Measurements from ENCODE around the gene MKLN1.

MKLN1 gene

GRCh38 chr7:131355917-131356777 is 28.5 kb downstream of the MKLN1 start:
- no peak for DNase-seq

GRCh38 chr7:131357282-131357880 is 29.7 kb downstream of the MKLN1 start:
- DNase-seq = no peak

GRCh38 chr7:131358636-131359035 is 31.0 kb downstream of the MKLN1 start:
- no peak for DNase-seq

GRCh38 chr7:131359136-131359776 is 31.6 kb downstream of the MKLN1 start:
- no peak for DNase-seq

- no peak for DNase-seq
Observed at GRCh38 chr7:131363719-131364118, 36.0 kb downstream of the MKLN1 start.

GRCh38 chr7:131364767-131365344 is 37.2 kb downstream of the MKLN1 start:
- no peak for DNase-seq

- DNase-seq = no peak
Observed at GRCh38 chr7:131365838-131366237, 38.2 kb downstream of the MKLN1 start.

GRCh38 chr7:131369354-131369753 is 41.7 kb downstream of the MKLN1 start:
- DNase-seq = no peak

GRCh38 chr7:131370523-131370968 is 42.9 kb downstream of the MKLN1 start:
- no peak for DNase-seq

- DNase-seq = peak; percentile 17
Observed at GRCh38 chr7:131371411-131371810, 43.7 kb downstream of the MKLN1 start.

- no peak for DNase-seq
Observed at GRCh38 chr7:131372554-131372953, 44.9 kb downstream of the MKLN1 start.

- no peak for DNase-seq
Observed at GRCh38 chr7:131374821-131375220, 47.1 kb downstream of the MKLN1 start.

GRCh38 chr7:131381069-131381838 is 53.6 kb downstream of the MKLN1 start:
- DNase-seq = no peak

- DNase-seq = no peak
Observed at GRCh38 chr7:131383417-131384285, 56.0 kb downstream of the MKLN1 start.

GRCh38 chr7:131384286-131384635 is 56.6 kb downstream of the MKLN1 start:
- DNase-seq = no peak

GRCh38 chr7:131385039-131385605 is 57.4 kb downstream of the MKLN1 start:
- no peak for DNase-seq

GRCh38 chr7:131388126-131388525 is 60.5 kb downstream of the MKLN1 start:
- DNase-seq = no peak

GRCh38 chr7:131390275-131390674 is 62.6 kb downstream of the MKLN1 start:
- DNase-seq = no peak

GRCh38 chr7:131391145-131391544 is 63.5 kb downstream of the MKLN1 start:
- DNase-seq = no peak

- DNase-seq = no peak
Observed at GRCh38 chr7:131400681-131401176, 73.1 kb downstream of the MKLN1 start.

- DNase-seq = no peak
Observed at GRCh38 chr7:131401194-131401593, 73.5 kb downstream of the MKLN1 start.
